ENCODE results near the gene ZNF616.

ZNF616 gene

DNA sequence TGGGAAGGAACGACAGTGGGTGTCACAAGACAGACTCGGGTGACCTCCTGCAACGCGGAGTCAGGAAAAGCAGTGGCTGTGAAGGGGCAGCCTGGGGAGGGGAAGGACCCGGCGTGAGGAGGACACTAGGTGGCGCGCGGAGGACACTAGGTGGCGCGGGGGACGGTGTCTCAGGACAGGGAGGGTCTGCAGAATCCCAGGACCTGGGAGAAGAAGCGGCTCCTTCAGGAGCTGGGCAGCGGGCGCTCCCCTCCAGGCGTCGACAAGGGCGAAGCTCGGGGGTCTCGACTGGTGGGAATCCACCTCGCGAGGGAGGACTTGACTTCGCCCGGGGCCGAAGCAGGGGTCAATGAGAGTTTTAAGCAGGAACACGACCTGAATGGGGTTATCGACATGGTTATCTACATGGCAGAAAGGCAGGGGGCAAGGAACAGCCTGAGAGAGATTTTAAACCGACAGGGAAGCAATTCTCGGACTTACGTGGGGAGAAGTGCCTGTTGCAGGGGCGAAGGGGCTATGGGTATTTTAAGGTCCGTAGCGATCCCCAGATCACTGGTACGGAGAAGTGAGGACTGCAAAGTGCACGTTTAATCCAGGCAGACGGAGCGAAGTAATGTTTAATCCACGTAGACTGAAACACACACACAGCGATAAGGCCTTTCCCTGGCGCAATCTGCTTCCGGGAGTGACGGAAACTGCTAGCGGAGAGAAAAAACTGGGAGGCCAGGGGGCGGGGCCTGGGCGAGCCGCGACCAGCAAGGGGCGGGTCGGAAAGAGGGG lies at the start of gene ZNF616:
TSS of gene ZNF616 (minus strand) at position 687 of the 780 bp plus-strand sequence. CDS start 9,426 bp downstream, outside the sequence.
- DNase-seq, result peak; percentile 61

GRCh38 chr19:52188822-52189734 lies 49.3 kb upstream of the ZNF616 start:
- DNase-seq, result no peak

DNA sequence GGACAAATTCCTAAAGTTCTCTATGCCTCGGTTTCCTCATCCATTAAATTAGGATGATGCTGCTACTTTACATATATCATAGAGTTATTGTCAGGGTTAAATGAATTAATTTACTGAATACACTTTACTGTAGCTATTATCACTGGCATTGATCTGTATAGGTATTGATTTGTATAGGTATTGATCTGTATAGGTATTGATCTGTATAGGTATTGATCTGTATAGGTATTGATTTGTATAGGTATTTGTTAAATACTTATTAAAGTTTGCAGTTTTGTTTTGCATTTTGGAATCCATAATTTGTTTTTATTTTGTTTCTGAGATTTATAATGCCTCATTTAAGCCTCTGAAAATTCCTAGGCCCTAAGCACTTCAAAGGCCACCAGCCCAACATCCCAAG lies 47.7 kb upstream of the ZNF616 start:
- DNase-seq, result no peak

GRCh38 chr19:52176574-52176973 lies 36.8 kb upstream of the ZNF616 start:
- DNase-seq, result no peak

- no peak for DNase-seq
Observed at GRCh38 chr19:52172347-52172746, 32.6 kb upstream of the ZNF616 start.

DNA sequence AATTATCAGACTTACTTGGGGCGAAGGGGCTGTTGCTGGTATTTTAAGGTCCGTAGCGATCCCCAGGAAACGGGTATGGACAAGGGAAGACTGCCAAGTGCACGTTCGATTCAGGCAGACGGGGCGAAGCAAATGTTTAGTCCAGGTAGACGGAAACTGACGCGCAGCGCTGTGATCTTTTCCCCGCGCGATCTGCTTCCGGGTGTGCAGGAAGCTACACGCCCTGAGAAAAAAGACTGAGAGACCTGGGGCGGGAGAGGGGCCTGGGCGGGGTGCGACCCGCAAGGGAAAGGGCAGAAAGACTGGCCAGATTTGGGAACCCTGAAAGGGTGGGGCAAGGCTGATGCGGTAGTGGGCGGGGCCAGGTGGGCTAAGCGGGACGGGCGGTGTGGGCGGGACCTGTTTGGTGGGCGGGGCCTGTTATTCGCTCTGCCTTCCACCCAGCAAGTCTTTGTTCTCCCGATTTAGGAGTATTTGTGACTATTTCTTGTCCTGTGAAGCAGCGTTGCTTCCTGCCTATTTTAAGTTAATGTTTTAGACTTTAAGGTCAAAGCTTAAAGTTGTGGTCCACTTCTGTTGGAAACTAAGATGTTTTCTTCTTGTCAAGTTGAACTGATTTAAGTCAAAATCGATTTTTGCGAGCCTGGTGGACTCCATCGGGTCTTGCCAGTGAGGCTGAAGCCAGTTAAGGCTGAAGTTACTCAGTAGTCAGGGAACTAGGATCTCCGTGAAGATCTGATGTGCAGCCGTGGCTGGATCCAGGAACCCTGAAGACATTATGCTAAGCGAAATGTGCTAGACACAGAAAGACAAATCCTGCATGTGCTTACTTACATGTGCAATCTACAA lies 31.8 kb upstream of the ZNF616 start, which contains the start of gene ZNF836:
TSS of gene ZNF836 (minus strand) at position 301 of the 849 bp plus-strand sequence. CDS start 3,549 bp downstream, outside the sequence.
- no peak for DNase-seq

DNA sequence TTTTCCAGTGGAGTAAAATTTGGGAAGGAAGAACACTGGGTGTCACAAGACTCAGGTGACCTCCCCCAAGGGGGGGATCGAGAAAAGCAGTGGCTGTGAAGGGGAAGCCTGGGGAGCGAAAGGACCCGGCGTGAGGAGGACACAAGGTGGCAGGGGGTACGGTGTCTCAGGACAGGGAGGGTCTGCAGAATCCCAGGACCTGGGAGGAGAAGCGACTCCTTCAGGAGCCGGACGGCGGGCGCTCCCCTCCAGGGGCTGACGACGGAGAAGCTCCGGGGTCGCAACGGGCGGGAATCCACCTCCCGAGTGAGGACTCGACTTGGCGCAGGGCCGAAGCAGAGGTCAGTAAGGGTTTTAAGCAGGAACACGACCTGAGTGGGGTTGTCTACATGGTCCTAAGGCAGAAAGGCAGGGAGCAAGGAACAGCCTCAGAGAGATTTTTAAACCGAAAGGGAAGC lies 31.2 kb upstream of the ZNF616 start:
- DNase-seq, result no peak

DNA sequence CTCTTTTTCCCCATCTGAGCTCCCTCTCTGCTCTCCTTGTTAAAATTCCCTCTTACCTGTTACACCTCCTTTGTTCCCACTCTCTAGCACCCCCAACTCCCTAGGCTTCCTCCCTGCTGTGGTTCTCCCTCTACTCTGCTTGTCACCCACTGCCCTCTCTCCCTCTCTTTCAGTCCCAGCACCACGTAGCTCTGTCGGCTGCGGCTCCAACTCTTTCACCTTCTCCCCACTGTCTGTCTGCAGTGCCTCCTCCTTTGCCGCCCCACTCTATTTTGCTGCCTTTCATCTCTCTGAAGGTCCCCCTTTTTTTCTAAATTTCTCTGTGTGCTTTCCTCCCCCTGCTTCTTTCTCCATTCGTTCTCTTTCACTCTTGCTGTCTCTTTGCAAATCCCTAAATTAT lies 30.6 kb upstream of the ZNF616 start:
- no peak for DNase-seq

GRCh38 chr19:52155596-52156359 lies 16.0 kb upstream of the ZNF616 start:
- DNase-seq, result no peak

GRCh38 chr19:52148256-52148655 lies 8.5 kb upstream of the ZNF616 start:
- DNase-seq, result no peak

DNA sequence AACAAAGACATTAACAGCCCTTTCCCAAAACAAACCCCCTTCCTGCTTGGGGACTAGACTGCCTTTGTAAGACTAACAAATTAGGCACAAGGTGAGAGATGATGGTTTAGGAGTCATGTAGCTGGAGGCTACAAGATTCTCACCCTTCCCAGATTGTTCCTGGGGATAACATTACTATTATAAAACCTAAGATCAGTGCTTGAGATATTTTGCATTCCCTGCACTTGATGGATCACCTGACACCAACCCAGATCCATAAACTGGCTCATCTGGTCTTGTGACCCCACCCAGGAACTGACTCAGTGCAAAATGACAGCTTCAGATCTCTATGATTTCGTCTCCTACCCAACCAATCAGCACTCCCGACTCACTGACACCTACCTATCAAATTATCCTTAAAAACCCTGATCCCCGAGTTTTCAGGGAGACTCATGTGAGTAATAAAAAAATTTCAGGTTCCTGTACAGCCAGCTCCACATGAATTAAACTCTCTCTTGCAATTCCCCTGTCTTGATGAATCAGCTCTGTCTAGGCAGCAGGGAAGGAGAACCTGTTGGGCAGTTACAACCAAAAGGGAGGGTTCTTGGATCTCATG lies 2.4 kb upstream of the ZNF616 start:
- DNase-seq, result no peak

DNA sequence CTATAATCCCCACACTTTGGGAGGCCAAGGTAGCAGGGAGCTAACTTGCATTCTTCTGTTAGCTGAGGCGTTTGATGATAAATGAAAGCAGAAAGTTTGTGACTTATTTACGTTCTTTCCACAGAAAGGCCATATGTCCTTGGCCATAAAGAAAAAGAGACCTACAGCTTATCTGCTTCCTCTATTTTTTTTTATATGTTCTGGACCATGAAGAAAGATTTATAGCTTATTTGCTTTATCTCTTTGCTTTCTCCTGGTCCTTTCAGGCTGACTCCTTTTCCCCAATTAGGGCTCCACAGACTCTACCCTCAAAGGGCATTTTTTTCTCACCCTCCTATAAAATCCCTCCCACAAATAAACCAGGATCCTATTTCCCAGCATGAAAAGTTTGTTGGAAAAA lies 1.5 kb upstream of the ZNF616 start:
- DNase-seq, result no peak

- DNase-seq, result no peak
Observed at GRCh38 chr19:52140032-52140710, 433 bp upstream of the ZNF616 start.

GRCh38 chr19:52138983-52139251 lies 821 bp downstream of the ZNF616 start:
- no peak for DNase-seq

GRCh38 chr19:52138278-52138982 lies 1.3 kb downstream of the ZNF616 start:
- no peak for DNase-seq

DNA sequence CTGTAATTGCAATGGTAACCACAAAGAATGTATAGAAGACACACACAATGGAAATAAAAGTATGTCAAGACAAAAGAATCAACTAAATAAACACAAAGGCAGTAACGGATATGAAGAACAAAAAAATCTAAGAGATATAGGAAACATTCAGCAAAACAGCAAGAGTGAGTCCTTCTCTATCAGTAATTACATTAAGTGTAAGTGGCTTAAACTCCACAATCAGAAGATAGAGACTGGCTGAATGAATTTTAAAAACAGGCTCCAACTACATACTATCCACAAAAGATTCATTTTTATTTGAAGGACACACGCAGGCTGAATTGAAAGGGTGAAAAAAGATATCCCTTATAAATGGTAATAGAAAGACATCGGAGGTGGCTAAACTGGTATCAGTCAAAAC lies 19.5 kb downstream of the ZNF616 start:
- no peak for DNase-seq

GRCh38 chr19:52115526-52116053 lies 24.1 kb downstream of the ZNF616 start:
- no peak for DNase-seq

DNA sequence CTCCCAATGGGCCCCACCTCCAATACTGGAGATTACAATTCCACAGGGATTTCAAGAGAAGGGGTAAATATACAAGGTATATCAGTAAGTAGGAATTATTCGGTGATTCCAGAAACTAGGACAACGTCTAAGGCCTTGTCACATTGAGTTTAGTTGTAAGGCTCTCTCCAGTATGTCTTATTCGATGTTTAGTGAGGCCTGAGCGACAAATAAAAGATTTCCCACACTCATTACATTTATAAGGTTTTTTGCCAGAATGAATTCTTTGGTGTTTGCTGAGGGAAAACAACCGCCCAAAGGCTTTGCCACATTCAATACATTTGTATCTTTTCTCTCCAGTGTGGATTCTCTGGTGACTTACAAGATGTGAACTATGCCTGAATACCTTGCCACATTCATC lies 25.0 kb downstream of the ZNF616 start:
- DNase-seq, result no peak

GRCh38 chr19:52112624-52113023 lies 27.1 kb downstream of the ZNF616 start:
- no peak for DNase-seq

DNA sequence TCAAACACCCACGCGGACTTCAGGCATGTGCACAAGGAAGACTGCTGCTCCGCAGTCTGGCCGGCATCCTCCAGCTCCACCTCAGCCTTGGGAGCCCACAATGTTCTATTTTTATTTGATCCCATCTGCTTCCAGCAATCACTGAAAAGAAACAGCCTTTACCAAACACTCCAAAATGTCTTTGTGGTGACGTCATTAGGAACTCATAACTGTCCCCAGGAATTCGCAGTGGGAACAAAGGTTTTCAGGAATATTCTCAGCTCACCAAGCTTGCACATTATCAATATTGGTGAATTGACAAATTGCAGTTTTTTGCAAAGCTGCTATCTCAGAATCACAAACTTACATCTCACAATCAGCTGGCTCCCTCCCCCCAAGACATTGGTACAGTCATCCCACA lies 29.0 kb downstream of the ZNF616 start:
- no peak for DNase-seq

Measured in cortex of kidney (tissue), 1 donor.